ENCODE measurements around the gene HSPB7.

The HSPB7 gene

GRCh38 chr1:15975805-15976680 is 41.8 kb downstream of the HSPB7 start, which contains the start of gene ZBTB17:
Gene ZBTB17, minus strand, starts transcription at chr1:15976101. Its CDS starts 27,606 bp downstream, at chr1:15948495.
- peak; percentile 94 for DNase-seq (ENCODE audit: low read depth)

GRCh38 chr1:15975358-15975804 is 42.5 kb downstream of the HSPB7 start:
- DNase-seq (ENCODE audit: low read depth), result peak; percentile 77

- DNase-seq (ENCODE audit: low read depth), result no peak
Observed at GRCh38 chr1:15974855-15975254, 43.0 kb downstream of the HSPB7 start.

- no peak for DNase-seq (ENCODE audit: low read depth)
Observed at GRCh38 chr1:15973772-15974171, 44.1 kb downstream of the HSPB7 start.

GRCh38 chr1:15972409-15972808 is 45.4 kb downstream of the HSPB7 start:
- no peak for DNase-seq (ENCODE audit: low read depth)

GRCh38 chr1:15970911-15971310 is 46.9 kb downstream of the HSPB7 start:
- no peak for DNase-seq (ENCODE audit: low read depth)

- DNase-seq (ENCODE audit: low read depth), result no peak
Observed at GRCh38 chr1:15969321-15969880, 48.4 kb downstream of the HSPB7 start.

- no peak for DNase-seq (ENCODE audit: low read depth)
Observed at GRCh38 chr1:15968172-15968571, 49.7 kb downstream of the HSPB7 start.

GRCh38 chr1:15966956-15967344 is 50.9 kb downstream of the HSPB7 start:
- DNase-seq (ENCODE audit: low read depth), result no peak

- peak; percentile 60 for DNase-seq (ENCODE audit: low read depth)
Observed at GRCh38 chr1:15966081-15966955, 51.5 kb downstream of the HSPB7 start.

- DNase-seq (ENCODE audit: low read depth), result peak; percentile 60
Observed at GRCh38 chr1:15965228-15965767, 52.5 kb downstream of the HSPB7 start.
